Omental fat pad (tissue), 4 donors: ENCODE data around the gene SELENOM. TPM values are rescaled to one million over a fixed set of nuclear protein-coding genes. Genes with fewer than 3 reads are reported as not detected.

ENCODE experiments used
- ATAC-seq: fragments of 150-250 bp; one replicate; pipeline ENCODE4 v1.9.1; 2016; ENCODE audit warnings: mild to moderate bottlenecking, moderate library complexity; ENCODE audit not compliant: low FRiP score
- DNase-seq: peaks from one replicate; pipeline ENCODE4 v3.0.0-alpha.2; 2019; ENCODE audit warnings: low spot score
- CTCF ChIP-seq, 3 donors: fragments of 450-650 bp; IDR thresholded peaks; one replicate each; pipeline ENCODE4 v1.5.1; 2016 to 2017; ENCODE audit warnings: antibody characterized with exemption in 3 of 3, mild to moderate bottlenecking in 3 of 3, moderate library complexity in 2 of 3
- total RNA-seq, 4 donors: library from RNA; depleted of rRNA; stranded (reverse); fragments of >200 nt; gene quantifications; one replicate each; pipeline ENCODE4 v1.1.0, GENCODE V29; 2016

Gene SELENOM
- total RNA-seq, 4 donors from 2014 or later = 162 to 346 (median 230) TPM

DNA sequence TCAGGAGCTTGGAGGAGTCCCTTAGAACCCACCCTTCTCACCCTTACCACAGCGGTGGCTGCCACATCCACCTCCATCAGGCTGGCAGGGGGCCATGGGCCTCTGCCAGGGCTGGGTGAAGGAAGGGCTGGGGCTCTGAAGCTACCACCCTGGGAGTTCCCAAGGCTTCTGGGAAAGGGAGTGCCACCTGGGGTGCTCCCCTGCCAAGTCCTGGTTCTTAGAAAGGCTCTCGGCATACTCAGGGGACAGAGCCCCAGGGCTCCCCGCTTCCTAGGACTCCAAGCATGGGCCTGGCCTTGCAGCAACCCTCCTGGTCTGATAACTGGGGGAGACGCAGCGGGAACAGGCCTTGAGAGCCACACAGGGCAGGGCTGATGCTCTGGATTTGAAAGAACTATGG lies 33.4 kb upstream of the SELENOM start:
- ATAC-seq = no peak
- DNase-seq = no peak
- TF ChIP-seq CTCF (IDR thresholded peaks at IDR 0.05) = no peak

DNA sequence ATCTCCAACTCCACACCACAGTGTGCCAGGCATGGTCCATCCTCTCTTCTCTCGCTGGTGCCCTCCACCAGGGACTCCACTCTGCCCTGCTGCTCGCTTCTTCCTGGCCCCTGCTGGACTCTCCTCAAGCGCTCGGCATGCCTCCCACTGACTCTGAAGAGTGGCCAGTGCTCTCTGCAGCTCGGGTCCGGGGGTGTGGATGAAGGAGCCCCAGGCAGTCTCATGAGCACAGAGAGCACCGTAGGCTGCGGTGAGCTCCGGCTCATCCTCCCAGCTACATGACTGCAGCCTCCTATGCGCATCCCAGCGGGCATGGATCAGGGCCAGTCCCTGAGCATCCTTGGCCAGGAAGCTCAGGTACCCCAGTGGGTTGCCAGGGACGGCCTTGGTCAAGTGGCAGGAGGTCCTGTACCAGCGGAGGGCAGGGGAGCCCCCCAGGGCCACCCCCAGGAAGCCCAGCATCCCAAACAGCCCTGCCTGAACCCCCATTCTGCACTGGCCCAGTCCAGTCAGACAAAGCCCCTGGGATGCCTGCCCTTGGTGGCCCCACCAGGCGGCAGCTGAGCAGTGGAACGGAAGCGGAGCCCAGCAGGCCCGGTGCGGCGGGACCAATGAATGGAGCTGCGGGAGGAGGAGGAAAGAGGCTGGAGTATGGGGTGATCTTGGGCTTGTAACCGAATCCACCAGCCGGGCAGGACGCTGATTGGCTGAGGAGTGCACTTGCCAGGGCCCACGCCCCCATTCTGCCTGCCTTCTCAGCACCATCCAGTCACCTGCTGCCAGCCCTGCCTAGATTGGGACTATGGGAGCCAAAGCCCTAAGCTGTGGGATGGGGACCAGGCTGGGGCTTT lies 32.7 kb upstream of the SELENOM start, which contains the start of gene PLA2G3:
Gene PLA2G3, minus strand, starts transcription at position 643 of the 851 bp plus-strand sequence. Its CDS starts 154 bp downstream, at position 489.
- TF ChIP-seq CTCF (IDR thresholded peaks at IDR 0.05) = no peak
- ATAC-seq (peak; percentile 12), DNase-seq (no peak)

GRCh38 chr22:31139066-31139465 lies 31.7 kb upstream of the SELENOM start:
- ATAC-seq (no peak), DNase-seq (no peak)
- TF ChIP-seq CTCF (IDR thresholded peaks at IDR 0.05) = no peak

GRCh38 chr22:31138126-31138525 lies 30.8 kb upstream of the SELENOM start:
- no peak for TF ChIP-seq CTCF (IDR thresholded peaks at IDR 0.05)
- DNase-seq (no peak), ATAC-seq (no peak)

GRCh38 chr22:31137721-31138120 lies 30.4 kb upstream of the SELENOM start:
- DNase-seq = no peak
- ATAC-seq = peak; percentile 8
- no peak for TF ChIP-seq CTCF (IDR thresholded peaks at IDR 0.05)

DNA sequence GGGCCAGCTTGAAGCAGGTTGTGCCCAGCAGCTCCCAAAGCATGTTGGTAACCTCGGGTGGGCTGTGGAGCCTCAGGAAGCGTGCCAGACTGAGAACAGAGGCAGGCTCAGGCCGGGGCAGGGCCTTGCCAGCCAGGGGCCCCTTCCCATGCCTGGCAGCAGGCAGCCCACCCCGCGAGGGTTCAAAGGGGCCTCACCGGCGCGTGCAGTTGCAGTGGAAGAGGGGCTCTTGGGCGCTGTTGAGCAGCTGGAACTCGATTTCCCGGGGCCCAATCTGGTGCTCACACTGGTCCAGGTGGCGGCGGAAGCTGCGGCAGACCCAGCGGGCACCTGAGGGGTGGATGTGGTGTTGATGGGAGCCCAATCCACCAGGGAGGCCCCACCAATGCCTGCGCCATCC lies 29.3 kb upstream of the SELENOM start:
- no peak for DNase-seq
- TF ChIP-seq CTCF (IDR thresholded peaks at IDR 0.05) = no peak
- no peak for ATAC-seq

GRCh38 chr22:31136155-31136554 lies 28.8 kb upstream of the SELENOM start:
- ATAC-seq = no peak
- no peak for DNase-seq
- TF ChIP-seq CTCF (IDR thresholded peaks at IDR 0.05) = no peak
